MM.1S (cell line): Measurements from ENCODE around the gene COBLL1.

Experiments used
- DNase-seq: peaks from one replicate; pipeline ENCODE4 v3.0.0-alpha.2; 2015
- H2AFZ ChIP-seq: fragments of 300-600 bp; sonication (generic); 2 replicates; pipeline ENCODE4 v1.6.0; 2016; ENCODE audit warnings: antibody characterized with exemption, low read length
- H3F3A ChIP-seq: fragments of 300-600 bp; sonication (generic); 2 replicates; pipeline ENCODE4 v1.6.1; 2016; ENCODE audit warnings: mild to moderate bottlenecking, antibody characterized with exemption, low read length, moderate library complexity, mixed read lengths; ENCODE audit not compliant: insufficient read depth
- H3K27ac ChIP-seq: fragments of 300-600 bp; sonication (generic); 2 replicates; pipeline ENCODE4 v1.5.1; 2016; ENCODE audit warnings: mild to moderate bottlenecking, low read length
- H3K27me3 ChIP-seq: fragments of 300-600 bp; sonication (generic); replicated peaks from 2 replicates; pipeline ENCODE4 v1.6.0; 2016; ENCODE audit warnings: low read length; ENCODE audit not compliant: insufficient read depth
- H3K36me3 ChIP-seq: fragments of 300-600 bp; sonication (generic); replicated peaks from 2 replicates; pipeline ENCODE4 v1.6.1; 2016; ENCODE audit warnings: mild to moderate bottlenecking, low read length, mixed read lengths; ENCODE audit not compliant: insufficient read depth
- H3K4me1 ChIP-seq: fragments of 300-600 bp; sonication (generic); 2 replicates; pipeline ENCODE4 v1.6.1; 2016; ENCODE audit warnings: low read length, mixed read lengths
- H3K4me2 ChIP-seq: fragments of 300-600 bp; sonication (generic); 2 replicates; pipeline ENCODE4 v1.6.0; 2016; ENCODE audit warnings: low read depth, low read length
- H3K4me3 ChIP-seq: fragments of 300-600 bp; sonication (generic); 2 replicates; pipeline ENCODE4 v1.5.1; 2016; ENCODE audit warnings: low read length, mixed read lengths
- H3K79me2 ChIP-seq: fragments of 300-600 bp; sonication (generic); 2 replicates; pipeline ENCODE4 v1.6.1; 2016; ENCODE audit warnings: mixed run types, low read length, mixed read lengths
- H3K9ac ChIP-seq: fragments of 300-600 bp; sonication (generic); 2 replicates; pipeline ENCODE4 v1.6.1; 2016; ENCODE audit warnings: low read length, mixed read lengths
- H3K9me2 ChIP-seq: fragments of 300-600 bp; sonication (generic); replicated peaks from 2 replicates; pipeline ENCODE4 v1.6.1; 2016; ENCODE audit warnings: mild to moderate bottlenecking, low read length, mixed read lengths; ENCODE audit not compliant: insufficient read depth
- H3K9me3 ChIP-seq: fragments of 300-600 bp; sonication (generic); replicated peaks from 2 replicates; pipeline ENCODE4 v1.6.1; 2016; ENCODE audit warnings: mild to moderate bottlenecking, low read length, mixed read lengths; ENCODE audit not compliant: insufficient read depth
- H4K20me1 ChIP-seq: fragments of 300-600 bp; sonication (generic); 2 replicates; pipeline ENCODE4 v1.6.1; 2016; ENCODE audit warnings: mild to moderate bottlenecking, low read length, moderate library complexity, mixed read lengths; ENCODE audit not compliant: insufficient read depth
- EZH2 ChIP-seq: fragments of 300-600 bp; sonication (generic); optimal IDR thresholded peaks from 2 replicates; pipeline ENCODE3; 2017; ENCODE audit warnings: low read depth, mild to moderate bottlenecking, antibody characterized with exemption, low read length, mixed read lengths
- EZH2phosphoT487 ChIP-seq: fragments of 300-600 bp; sonication (generic); IDR thresholded peaks from 2 replicates; pipeline ENCODE4 v1.6.1; 2018; ENCODE audit warnings: antibody characterized with exemption, low read length
- TF ChIP-seq, protein P1 (sequence below): fragments of 300-600 bp; sonication (generic); IDR thresholded peaks from 2 replicates; pipeline ENCODE4 v1.5.1; 2016; ENCODE audit warnings: antibody characterized with exemption, low read length, mixed read lengths

The COBLL1 gene

DNA sequence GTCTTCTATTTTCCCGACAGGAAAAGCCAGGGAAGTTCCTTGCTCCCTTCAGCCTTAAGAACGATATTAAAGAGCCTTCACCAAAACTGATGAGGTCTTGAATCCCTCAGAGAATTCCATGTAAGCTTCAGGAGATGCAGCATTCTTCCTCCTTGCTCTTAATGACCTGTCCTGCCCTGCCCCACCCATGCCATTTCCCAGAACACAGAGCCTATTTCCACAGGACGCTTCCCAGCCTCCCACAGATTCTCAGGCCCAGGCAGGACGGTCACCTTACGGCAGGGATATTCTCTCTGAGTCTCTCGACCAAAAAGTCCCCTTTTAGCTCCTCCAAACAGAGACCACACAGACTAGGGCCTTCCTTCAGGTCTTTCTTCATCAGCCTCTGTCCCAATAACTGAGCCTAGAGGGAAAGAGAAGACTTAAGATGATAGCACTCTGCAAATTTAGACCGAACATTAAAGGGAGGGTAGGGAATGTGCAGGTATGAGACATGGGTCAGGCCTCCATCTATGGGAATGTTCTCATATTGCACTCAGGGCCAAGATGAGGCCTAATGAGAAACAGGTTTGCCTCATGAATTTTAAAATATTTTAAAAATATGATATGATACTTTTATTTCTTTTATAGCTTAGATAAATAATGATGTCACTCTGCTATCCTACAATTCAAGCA is 62.1 kb downstream of the COBLL1 start:
- no peaks in the 10 kb centered on the region for H3K36me3 ChIP-seq
- peaks cover 2% of the 10 kb centered on the region; the same call in 1 of the 2 replicates for H3K79me2 ChIP-seq
- H3K9ac ChIP-seq, result no peak overlapping the region
- H3K4me1 ChIP-seq, result no peaks in the 10 kb centered on the region
- DNase-seq, result no peak
- H2AFZ ChIP-seq, result no peak overlapping the region
- H3K4me2 ChIP-seq, result no peak overlapping the region
- H3K9me2 ChIP-seq, result no peaks in the 10 kb centered on the region
- H3F3A ChIP-seq, result no peaks in the 10 kb centered on the region
- H3K4me3 ChIP-seq, result no peak overlapping the region
- no peaks in the 10 kb centered on the region for H3K9me3 ChIP-seq
- TF ChIP-seq, protein P1, sequence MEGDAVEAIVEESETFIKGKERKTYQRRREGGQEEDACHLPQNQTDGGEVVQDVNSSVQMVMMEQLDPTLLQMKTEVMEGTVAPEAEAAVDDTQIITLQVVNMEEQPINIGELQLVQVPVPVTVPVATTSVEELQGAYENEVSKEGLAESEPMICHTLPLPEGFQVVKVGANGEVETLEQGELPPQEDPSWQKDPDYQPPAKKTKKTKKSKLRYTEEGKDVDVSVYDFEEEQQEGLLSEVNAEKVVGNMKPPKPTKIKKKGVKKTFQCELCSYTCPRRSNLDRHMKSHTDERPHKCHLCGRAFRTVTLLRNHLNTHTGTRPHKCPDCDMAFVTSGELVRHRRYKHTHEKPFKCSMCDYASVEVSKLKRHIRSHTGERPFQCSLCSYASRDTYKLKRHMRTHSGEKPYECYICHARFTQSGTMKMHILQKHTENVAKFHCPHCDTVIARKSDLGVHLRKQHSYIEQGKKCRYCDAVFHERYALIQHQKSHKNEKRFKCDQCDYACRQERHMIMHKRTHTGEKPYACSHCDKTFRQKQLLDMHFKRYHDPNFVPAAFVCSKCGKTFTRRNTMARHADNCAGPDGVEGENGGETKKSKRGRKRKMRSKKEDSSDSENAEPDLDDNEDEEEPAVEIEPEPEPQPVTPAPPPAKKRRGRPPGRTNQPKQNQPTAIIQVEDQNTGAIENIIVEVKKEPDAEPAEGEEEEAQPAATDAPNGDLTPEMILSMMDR, result no peak
- TF ChIP-seq EZH2phosphoT487 (no peak), EZH2 (no peak)
- H4K20me1 ChIP-seq, result no peaks in the 10 kb centered on the region
- no peaks in the 10 kb centered on the region for H3K27me3 ChIP-seq
- H3K27ac ChIP-seq, result no peak overlapping the region

DNA sequence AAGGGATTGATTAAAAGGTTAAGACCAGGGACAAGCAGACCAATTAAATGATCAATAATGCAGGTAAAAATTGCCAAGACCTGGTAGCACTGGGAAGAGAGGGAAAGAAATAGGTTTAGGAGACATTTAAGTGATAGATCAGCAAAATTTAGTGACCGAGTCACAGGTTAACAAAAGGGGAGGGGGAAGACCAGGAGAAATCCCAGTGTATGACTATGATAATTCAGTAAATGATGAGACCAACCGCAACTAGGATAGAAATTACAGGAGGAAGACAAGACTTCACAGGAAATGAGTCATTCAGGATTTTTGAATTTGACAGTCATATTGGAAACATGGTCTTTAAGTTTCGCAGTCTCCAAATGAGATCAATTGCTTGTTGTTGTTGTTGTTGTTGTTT is 62.9 kb downstream of the COBLL1 start:
- H3K4me2 ChIP-seq, result no peak overlapping the region

DNA sequence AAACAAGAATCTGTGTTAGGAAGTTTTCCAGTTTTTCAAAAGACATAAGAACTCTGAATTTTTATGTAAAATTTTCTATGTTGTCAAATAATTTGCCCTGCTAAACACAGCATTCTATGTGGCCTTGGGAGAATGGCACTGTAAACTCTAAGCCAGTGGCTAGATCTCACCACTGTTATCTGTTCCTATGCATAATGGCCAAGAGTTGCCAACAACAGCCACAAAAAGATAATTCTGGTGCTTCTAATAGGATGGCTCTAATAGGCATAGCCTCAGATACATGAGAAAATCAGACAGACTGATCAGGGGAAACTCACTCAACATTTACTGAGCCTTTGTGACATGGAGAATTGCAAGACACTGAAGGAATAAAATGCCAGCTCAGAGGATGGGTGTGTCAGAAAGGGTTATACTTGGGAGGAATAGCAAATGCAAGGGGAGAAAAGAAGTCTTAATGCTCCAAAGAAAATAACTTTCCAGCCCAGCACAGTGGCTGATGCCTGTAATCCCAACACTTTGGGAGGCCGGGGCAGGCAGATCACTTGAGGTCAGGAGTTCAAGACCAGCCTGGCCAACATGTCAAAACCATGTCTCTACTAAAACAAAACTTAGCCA is 63.7 kb downstream of the COBLL1 start:
- no peaks in the 10 kb centered on the region for H4K20me1 ChIP-seq
- no peak for DNase-seq
- H3K9me3 ChIP-seq, result no peaks in the 10 kb centered on the region
- no peaks in the 10 kb centered on the region for H3K36me3 ChIP-seq
- H3K9ac ChIP-seq, result no peak overlapping the region
- H3K4me3 ChIP-seq, result no peak overlapping the region
- TF ChIP-seq, protein P1, result no peak
- no peak for TF ChIP-seq EZH2phosphoT487
- no peak for TF ChIP-seq EZH2
- no peaks in the 10 kb centered on the region for H3K27me3 ChIP-seq
- H2AFZ ChIP-seq, result no peak overlapping the region
- H3F3A ChIP-seq, result no peaks in the 10 kb centered on the region
- no peak overlapping the region for H3K4me2 ChIP-seq
- no peak overlapping the region for H3K27ac ChIP-seq
- H3K9me2 ChIP-seq, result no peaks in the 10 kb centered on the region
- no peaks in the 10 kb centered on the region for H3K4me1 ChIP-seq
- H3K79me2 ChIP-seq, result no peaks in the 10 kb centered on the region

More for the DNA sequence above, 62.9 kb downstream of the COBLL1 start:
- no peaks in the 10 kb centered on the region for H3K79me2 ChIP-seq
- no peak for DNase-seq
- no peak overlapping the region for H3K4me3 ChIP-seq
- no peaks in the 10 kb centered on the region for H4K20me1 ChIP-seq
- no peak overlapping the region for H3K27ac ChIP-seq
- H3F3A ChIP-seq, result no peaks in the 10 kb centered on the region
- H3K27me3 ChIP-seq, result no peaks in the 10 kb centered on the region
- no peak overlapping the region for H2AFZ ChIP-seq
- no peaks in the 10 kb centered on the region for H3K36me3 ChIP-seq
- H3K9me3 ChIP-seq, result no peaks in the 10 kb centered on the region
- H3K9me2 ChIP-seq, result no peaks in the 10 kb centered on the region
- no peaks in the 10 kb centered on the region for H3K4me1 ChIP-seq
- H3K9ac ChIP-seq, result no peak overlapping the region
- TF ChIP-seq, protein P1, result no peak
- TF ChIP-seq EZH2phosphoT487 (no peak), EZH2 (no peak)
